Esophagus (tissue), 2 donors: ENCODE results near the gene ABCA4. TPM values are rescaled to one million over a fixed set of nuclear protein-coding genes. Genes with fewer than 3 reads are reported as not detected.
A peak's percentile ranks its signal among the peaks of the same experiment; 100 is the strongest.

Experiments
- H3K27ac ChIP-seq, 2 donors: one replicate each; pipeline ENCODE4 v1.5.1; 2013; ENCODE audit warnings: low read depth in 2 of 2, mild to moderate bottlenecking in 2 of 2, inconsistent platforms in 1 of 2, low read length in 1 of 2, moderate library complexity in 1 of 2
- H3K27me3 ChIP-seq, 2 donors: one replicate each; pipeline ENCODE4 v1.6.1; 2013; ENCODE audit warnings: low read length in 2 of 2, control low read depth in 1 of 2, mild to moderate bottlenecking in 1 of 2; ENCODE audit not compliant: insufficient read depth in 2 of 2, control insufficient read depth in 1 of 2
- H3K36me3 ChIP-seq, 2 donors: one replicate each; pipeline ENCODE4 v1.6.1; 2013; ENCODE audit warnings: low read length in 1 of 2; ENCODE audit not compliant: control insufficient read depth in 2 of 2, insufficient read depth in 2 of 2
- H3K4me1 ChIP-seq, 2 donors: one replicate each; pipeline ENCODE4 v1.6.1; 2013; ENCODE audit warnings: low read length in 1 of 2; ENCODE audit not compliant: control insufficient read depth in 2 of 2, insufficient read depth in 2 of 2
- H3K4me3 ChIP-seq, 2 donors: one replicate each; pipeline ENCODE4 v1.5.1; 2013; ENCODE audit warnings: low read length in 2 of 2, mild to moderate bottlenecking in 2 of 2, low read depth in 1 of 2, moderate library complexity in 1 of 2
- H3K9me3 ChIP-seq, 2 donors: one replicate each; pipeline ENCODE4 v1.6.1; 2013; ENCODE audit warnings: mild to moderate bottlenecking in 2 of 2, low read depth in 1 of 2, low read length in 1 of 2, moderate library complexity in 1 of 2; ENCODE audit not compliant: control insufficient read depth in 2 of 2, insufficient read depth in 1 of 2
- WGBS, 2 donors: extraction: QIAGEN DNeasy Blood & Tissue Kit; methylation state at CpG; one replicate each; pipeline ENCODE4 v1.1.7; 2013; 5-methylcytosine and 5-hydroxymethylcytosine counted together
- polyA plus RNA-seq, 2 donors: library from polyadenylated mRNA; stranded (reverse); fragments of 200-250 nt; gene quantifications; one replicate each; pipeline ENCODE4 v1.2.3, GENCODE V29; 2013
- donor health status: healthy with polysubstance abuse.
- donor health status: Bipolar disorder and iron deficiency.

Gene ABCA4
- polyA plus RNA-seq, 2 donors: 0.04 to 0.07 TPM

GRCh38 chr1:94061513-94062443, 59.2 kb downstream of the ABCA4 start:
- Histone ChIP-seq H3K27ac (peak overlapping the region in 1 of 2 donors; percentile 40), H3K4me1 (no peaks in the 10 kb centered on the region), H3K9me3 (no peaks in the 10 kb centered on the region), H3K36me3 (no peaks in the 10 kb centered on the region), H3K27me3 (no peaks in the 10 kb centered on the region), H3K4me3 (no peak overlapping the region)
- 19 to 29% methylated on average over 5 of the region's 5 CpGs for WGBS, 2 donors

DNA sequence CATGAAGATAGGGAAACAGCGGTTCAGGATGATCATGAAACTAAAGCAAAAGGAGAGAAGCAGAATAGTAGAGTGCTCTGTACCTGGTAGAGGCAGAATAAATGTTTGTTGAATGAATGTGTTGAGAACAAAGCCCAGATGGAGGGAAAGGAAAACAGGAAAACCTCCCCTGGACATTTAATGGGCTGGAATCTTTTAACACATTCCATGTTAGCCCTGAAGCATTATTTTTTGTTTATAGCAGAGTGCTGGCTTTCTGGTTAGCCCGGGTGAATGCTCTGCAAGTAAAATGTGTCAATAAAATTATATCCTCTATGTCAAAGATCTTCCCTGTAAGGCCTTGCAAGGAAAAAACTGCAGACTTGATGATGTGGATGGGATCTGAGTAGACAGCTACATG, 60.2 kb downstream of the ABCA4 start:
- Histone ChIP-seq H3K36me3 (no peaks in the 10 kb centered on the region), H3K27me3 (no peaks in the 10 kb centered on the region), H3K4me1 (no peaks in the 10 kb centered on the region), H3K9me3 (no peaks in the 10 kb centered on the region), H3K4me3 (no peak overlapping the region), H3K27ac (no peak overlapping the region)
- 54 to 61% methylated on average over 2 of the region's 2 CpGs for WGBS, 2 donors

GRCh38 chr1:94058766-94059165, 62.2 kb downstream of the ABCA4 start:
- Histone ChIP-seq H3K36me3 (no peaks in the 10 kb centered on the region), H3K4me1 (no peaks in the 10 kb centered on the region), H3K27me3 (no peaks in the 10 kb centered on the region), H3K4me3 (no peak overlapping the region), H3K27ac (no peak overlapping the region), H3K9me3 (no peaks in the 10 kb centered on the region)
- 65 to 70% methylated on average over 3 of the region's 3 CpGs for WGBS, 2 donors

- Histone ChIP-seq H3K27me3 (no peaks in the 10 kb centered on the region), H3K9me3 (no peaks in the 10 kb centered on the region), H3K4me1 (no peaks in the 10 kb centered on the region), H3K4me3 (no peak overlapping the region), H3K27ac (no peak overlapping the region), H3K36me3 (no peaks in the 10 kb centered on the region)
- WGBS, 2 donors: 67 to 73% methylated on average over 2 of the region's 2 CpGs
Measured at GRCh38 chr1:94056996-94057395, 64.0 kb downstream of the ABCA4 start.

GRCh38 chr1:94056171-94056570, 64.8 kb downstream of the ABCA4 start:
- Histone ChIP-seq H3K27ac (no peak overlapping the region), H3K9me3 (no peaks in the 10 kb centered on the region), H3K27me3 (no peaks in the 10 kb centered on the region), H3K4me3 (no peak overlapping the region), H3K36me3 (no peaks in the 10 kb centered on the region), H3K4me1 (no peaks in the 10 kb centered on the region)
- 82 to 88% methylated on average over 6 of the region's 6 CpGs for WGBS, 2 donors

GRCh38 chr1:94055459-94056122, 65.4 kb downstream of the ABCA4 start:
- Histone ChIP-seq H3K4me1 (no peaks in the 10 kb centered on the region), H3K27ac (no peak overlapping the region)
- WGBS, 2 donors: 80 to 81% methylated on average over 5 of the region's 5 CpGs

GRCh38 chr1:94050675-94051074, 70.3 kb downstream of the ABCA4 start:
- H3K27ac ChIP-seq: no peak overlapping the region
- 88 to 95% methylated on average over 1 of the region's 1 CpG for WGBS, 2 donors

More at GRCh38 chr1:94055459-94056122, 65.4 kb downstream of the ABCA4 start:
- H3K36me3 ChIP-seq: no peaks in the 10 kb centered on the region
- H3K27me3 ChIP-seq: no peaks in the 10 kb centered on the region
- no peak overlapping the region for H3K4me3 ChIP-seq
- no peaks in the 10 kb centered on the region for H3K9me3 ChIP-seq

DNA sequence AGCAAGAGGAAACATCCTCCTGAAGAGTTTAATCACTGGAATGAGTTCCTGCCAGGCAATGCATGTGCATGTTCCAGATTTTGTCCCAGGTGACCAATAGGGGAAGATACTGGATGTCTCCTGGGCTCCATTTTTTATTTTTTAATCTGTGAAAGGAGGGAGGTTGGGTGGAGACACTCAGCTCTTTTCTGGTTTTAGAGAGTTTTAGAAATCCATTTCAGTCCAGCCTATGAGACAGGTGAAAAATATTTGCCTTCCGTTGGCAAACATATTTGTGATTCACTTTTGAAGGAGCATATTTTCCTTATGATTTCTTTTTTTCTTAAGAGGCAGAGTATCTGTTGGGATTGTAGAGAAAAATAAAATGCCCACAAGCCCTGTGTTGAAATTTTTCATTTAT, 70.7 kb downstream of the ABCA4 start:
- no peaks in the 10 kb centered on the region for H3K9me3 ChIP-seq
- no peaks in the 10 kb centered on the region for H3K36me3 ChIP-seq
- no peak overlapping the region for H3K27ac ChIP-seq
- WGBS, 2 donors: 44 to 68% methylated on average over 1 of the region's 1 CpG
- H3K27me3 ChIP-seq: no peaks in the 10 kb centered on the region
- H3K4me1 ChIP-seq: peaks cover 0 to 3% of the 10 kb centered on the region in 2 donors
- H3K4me3 ChIP-seq: no peak overlapping the region

More at GRCh38 chr1:94050675-94051074, 70.3 kb downstream of the ABCA4 start:
- Histone ChIP-seq H3K27me3 (no peaks in the 10 kb centered on the region), H3K36me3 (no peaks in the 10 kb centered on the region), H3K4me1 (peaks cover 0 to 2% of the 10 kb centered on the region in 2 donors), H3K4me3 (no peak overlapping the region), H3K9me3 (no peaks in the 10 kb centered on the region)

- Histone ChIP-seq H3K27me3 (no peaks in the 10 kb centered on the region), H3K4me1 (peaks cover 0 to 3% of the 10 kb centered on the region in 2 donors), H3K36me3 (no peaks in the 10 kb centered on the region), H3K27ac (no peak overlapping the region), H3K9me3 (no peaks in the 10 kb centered on the region), H3K4me3 (no peak overlapping the region)
- 73 to 78% methylated on average over 3 of the region's 3 CpGs for WGBS, 2 donors
Measured at GRCh38 chr1:94049791-94050190, 71.2 kb downstream of the ABCA4 start.
